Left kidney (tissue), 2 donors: ENCODE measurements around the gene SIRT7. TPM values are rescaled to one million over a fixed set of nuclear protein-coding genes. Genes with fewer than 3 reads are reported as not detected.

Experiments
- DNase-seq: peaks from one replicate; pipeline ENCODE4 v3.0.0-alpha.2; 2013
- polyA plus RNA-seq: library from polyadenylated mRNA; unstranded; fragments of 120-200 nt; gene quantifications from one replicate; pipeline ENCODE4 v1.2.1, GENCODE V29; 2013; ENCODE audit not compliant: insufficient read length

SIRT7 gene
- polyA plus RNA-seq, 1 donor = 15.0 TPM

DNA sequence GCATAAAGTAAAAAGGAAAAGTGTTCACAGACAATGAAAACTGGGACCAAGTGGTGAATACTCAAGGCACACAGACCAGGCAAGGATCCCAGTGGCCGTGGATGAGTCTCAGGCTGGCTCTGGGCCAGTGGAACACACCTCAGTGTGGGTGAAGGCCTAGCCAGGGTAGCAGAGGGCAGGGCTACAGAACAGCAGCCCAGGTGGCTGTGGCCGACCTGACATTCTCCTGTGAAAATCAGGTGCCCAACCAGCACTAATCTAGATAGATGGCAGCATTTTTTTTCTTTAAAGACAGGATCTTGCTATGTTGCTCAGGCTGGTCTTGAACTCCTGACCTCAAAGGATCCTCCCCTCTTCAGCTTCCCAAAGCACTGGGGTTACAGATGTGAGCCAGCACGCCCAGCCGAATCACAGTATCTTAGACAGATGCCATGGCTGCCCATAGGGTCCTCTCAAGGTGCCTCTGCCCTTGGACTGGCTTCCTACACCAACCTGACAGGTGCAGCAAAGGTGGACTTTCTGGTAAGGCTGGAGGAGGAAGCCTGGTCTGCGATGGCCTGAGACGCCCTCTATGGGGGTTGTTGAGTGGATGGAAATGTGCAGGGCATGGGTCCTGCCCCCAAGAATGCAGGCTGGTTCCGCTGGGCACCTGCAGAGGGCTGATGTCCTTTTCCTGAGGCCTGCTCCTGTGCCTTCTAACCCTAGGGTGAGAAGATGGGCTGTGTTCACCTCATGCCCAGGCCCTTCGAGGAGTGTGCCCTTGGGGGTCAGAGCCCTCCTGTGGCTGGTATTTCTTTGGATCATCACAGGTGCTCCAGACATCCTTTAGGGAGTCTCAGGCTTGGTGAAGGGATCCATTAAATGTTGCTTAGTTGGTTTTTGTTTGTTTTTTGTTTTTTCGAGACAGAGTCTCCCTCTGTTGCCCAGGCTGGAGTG is 53.9 kb downstream of the SIRT7 start:
- DNase-seq = no peak

GRCh38 chr17:81863123-81863675 is 54.8 kb downstream of the SIRT7 start:
- DNase-seq = no peak

Other genes starting within 250 kb of the SIRT7 start
- gene ARL16, start 234.4 kb downstream of the SIRT7 start, polyA plus RNA-seq = 50.2 TPM
- gene HGS, start 234.2 kb downstream of the SIRT7 start, polyA plus RNA-seq = 96.5 TPM
- gene MRPL12, start 214.8 kb downstream of the SIRT7 start, polyA plus RNA-seq = 34.1 TPM
- 13.0 TPM for gene SLC25A10, start 205.9 kb downstream of the SIRT7 start, polyA plus RNA-seq
- 9.2 TPM for gene GCGR, start 114.0 kb downstream of the SIRT7 start, polyA plus RNA-seq
- 65.0 TPM for gene MCRIP1, start 84.9 kb downstream of the SIRT7 start, polyA plus RNA-seq
- 0.22 TPM for gene PPP1R27, start 83.1 kb downstream of the SIRT7 start, polyA plus RNA-seq
- gene P4HB, start 57.6 kb downstream of the SIRT7 start, polyA plus RNA-seq = 425 TPM
- gene ARHGDIA, start 46.8 kb downstream of the SIRT7 start, polyA plus RNA-seq = 149 TPM
- gene ALYREF, start 26.6 kb downstream of the SIRT7 start, polyA plus RNA-seq = 70.2 TPM
- gene ANAPC11, start 26.5 kb downstream of the SIRT7 start, polyA plus RNA-seq = 62.1 TPM
- gene NPB, start 15.9 kb downstream of the SIRT7 start, polyA plus RNA-seq = 0.90 TPM
- gene PCYT2, start 6.8 kb downstream of the SIRT7 start, polyA plus RNA-seq = 41.5 TPM
- gene MAFG, start 9.6 kb upstream of the SIRT7 start, polyA plus RNA-seq = 12.1 TPM
- gene PYCR1, start 19.1 kb upstream of the SIRT7 start, polyA plus RNA-seq = 19.9 TPM
- gene MYADML2, start 29.1 kb upstream of the SIRT7 start, polyA plus RNA-seq = 0.18 TPM
- 2.2 TPM for gene NOTUM, start 43.0 kb upstream of the SIRT7 start, polyA plus RNA-seq
- gene ASPSCR1, start 59.5 kb upstream of the SIRT7 start, polyA plus RNA-seq = 25.3 TPM
- gene CENPX, start 104.7 kb upstream of the SIRT7 start, polyA plus RNA-seq = 34.4 TPM
- 10.4 TPM for gene LRRC45, start 105.1 kb upstream of the SIRT7 start, polyA plus RNA-seq
- gene RAC3, start 113.5 kb upstream of the SIRT7 start, polyA plus RNA-seq = 10.1 TPM
- 69.8 TPM for gene DCXR, start 119.5 kb upstream of the SIRT7 start, polyA plus RNA-seq
- gene RFNG, start 133.6 kb upstream of the SIRT7 start, polyA plus RNA-seq = 37.3 TPM
- gene GPS1, start 133.7 kb upstream of the SIRT7 start, polyA plus RNA-seq = 102 TPM
- gene DUS1L, start 147.6 kb upstream of the SIRT7 start, polyA plus RNA-seq = 74.1 TPM
- 34.3 TPM for gene FASN, start 180.1 kb upstream of the SIRT7 start, polyA plus RNA-seq